HCT116 (cell line): ENCODE measurements around the gene RNF215. TPM values are rescaled to one million over a fixed set of nuclear protein-coding genes. Genes with fewer than 3 reads are reported as not detected.
A peak's percentile ranks its signal among the peaks of the same experiment; 100 is the strongest.

Source experiments
- ATAC-seq: fragments of 200-7000 bp; cut with Tn5 transposase; 2 replicates; pipeline ENCODE4 v1.9.1; 2020; ENCODE audit warnings: mild to moderate bottlenecking, moderate library complexity
- BruUV-seq: library from RNA; stranded (reverse); fragments of 400-500 nt; replicated peaks from 2 replicates; lab custom pipeline; 2021; lab: Mats Ljungman, UMichigan
- CTCF ChIA-PET: fragments of 300-600 bp; sonication (Branson Sonifier 250); formaldehyde crosslinking; loops from one replicate; lab custom pipeline; 2021; ENCODE audit warnings: antibody characterized with exemption; lab: Charles Lee
- POLR2A ChIA-PET: fragments of 300-600, 350-600 bp; sonication (Branson Sonifier 250); formaldehyde crosslinking; loops from one replicate; lab custom pipeline; 2021; ENCODE audit warnings: antibody characterized with exemption; lab: Charles Lee
- RAD21 ChIA-PET, 2 experiments: fragments of 300-600 bp; sonication (Branson Sonifier 250); formaldehyde crosslinking; loops; one replicate each; lab custom pipeline; 2023; ENCODE audit warnings: low total read pairs in 2 of 2; ENCODE audit not compliant: uncharacterized antibody in 2 of 2, unreplicated experiment in 2 of 2, low non-redundant PET in 1 of 2; lab: Charles Lee
- DNase-seq: peaks from one replicate; pipeline ENCODE4 v3.0.0-alpha.2; 2010; ENCODE audit warnings: low read depth, low spot score
- H2AFZ ChIP-seq: fragments of 200-600 bp; shearing (Covaris generic), sonication (generic); 2 replicates; pipeline ENCODE4 v1.6.1; 2017; ENCODE audit warnings: low read depth, mixed run types, mixed read lengths, antibody characterized with exemption, low read length; ENCODE audit not compliant: poor library complexity, severe bottlenecking
- H3K27ac ChIP-seq: 2 replicates; pipeline ENCODE4 v1.5.1; 2012; ENCODE audit warnings: low read depth, low read length
- H3K27me3 ChIP-seq: fragments of 200-600 bp; sonication (generic); 2 replicates; pipeline ENCODE4 v1.6.1; 2016; ENCODE audit warnings: mixed run types, low read length, mixed read lengths; ENCODE audit not compliant: insufficient read depth
- H3K36me3 ChIP-seq, 2 experiments: fragments of 200-500 bp in 1 of 2; fragments of 200-600 bp in 1 of 2; sonication (Bioruptor generic) in 1 of 2; sonication (generic) in 1 of 2; 2 replicates each; pipeline versions ENCODE4 v1.5.1 to v1.6.1; 2014 to 2016; ENCODE audit warnings: low read length in 2 of 2, inconsistent platforms in 1 of 2, mixed read lengths in 1 of 2, mixed run types in 1 of 2; ENCODE audit not compliant: insufficient read depth in 2 of 2, control insufficient read depth in 1 of 2
- H3K4me1 ChIP-seq, 2 experiments: fragments of 200-600 bp in 1 of 2; sonication (generic) in 1 of 2; 2 replicates each; pipeline versions ENCODE4 v1.5.1 to v1.6.1; 2012 to 2017; ENCODE audit warnings: low read length in 2 of 2, inconsistent platforms in 1 of 2, mild to moderate bottlenecking in 1 of 2, mixed read lengths in 1 of 2, mixed run types in 1 of 2, moderate library complexity in 1 of 2; ENCODE audit not compliant: insufficient read depth in 2 of 2, control insufficient read depth in 1 of 2
- H3K4me2 ChIP-seq: fragments of 200-600 bp; sonication (generic); 2 replicates; pipeline ENCODE4 v1.6.1; 2017; ENCODE audit warnings: mixed run types, low read length, mixed read lengths
- H3K4me3 ChIP-seq, 2 experiments: fragments of 200-600 bp in 1 of 2; sonication (generic) in 1 of 2; replicated peaks in 1 of 2; 2 replicates each; pipeline ENCODE4 v1.5.1; 2011 to 2016; ENCODE audit warnings: low read length in 2 of 2, control low read depth in 1 of 2, low read depth in 1 of 2, mild to moderate bottlenecking in 1 of 2, mixed read lengths in 1 of 2, mixed run types in 1 of 2
- H3K79me2 ChIP-seq: fragments of 200-600 bp; sonication (generic); 2 replicates; pipeline ENCODE4 v1.6.1; 2017; ENCODE audit warnings: mild to moderate bottlenecking, mixed run types, low read length, moderate library complexity, mixed read lengths; ENCODE audit not compliant: insufficient read depth
- H3K9ac ChIP-seq: fragments of 200-600 bp; sonication (generic); 2 replicates; pipeline ENCODE4 v1.6.1; 2016; ENCODE audit warnings: low read length, mixed read lengths
- H3K9me2 ChIP-seq: fragments of 200-600 bp; sonication (generic), shearing (Covaris generic); 2 replicates; pipeline ENCODE4 v1.6.1; 2017; ENCODE audit warnings: mixed run types, mild to moderate bottlenecking, moderate library complexity; ENCODE audit not compliant: insufficient read depth
- H3K9me3 ChIP-seq, 2 experiments: fragments of 200-500 bp in 1 of 2; fragments of 200-600 bp in 1 of 2; sonication (Bioruptor generic) in 1 of 2; sonication (generic) in 1 of 2; 2 replicates each; pipeline ENCODE4 v1.6.1; 2014 to 2017; ENCODE audit warnings: low read length in 2 of 2, mixed read lengths in 2 of 2, inconsistent platforms in 1 of 2, low read depth in 1 of 2, mild to moderate bottlenecking in 1 of 2, mixed run types in 1 of 2, moderate library complexity in 1 of 2; ENCODE audit not compliant: control insufficient read depth in 1 of 2, insufficient read depth in 1 of 2
- H4K20me1 ChIP-seq: fragments of 200-600 bp; sonication (generic), shearing (Covaris generic); 2 replicates; pipeline ENCODE4 v1.6.1; 2017; ENCODE audit warnings: mixed run types, mild to moderate bottlenecking, moderate library complexity; ENCODE audit not compliant: insufficient read depth
- ELF1 ChIP-seq: IDR thresholded peaks from 2 replicates; pipeline ENCODE4 v1.6.1; 2012; ENCODE audit warnings: low read depth, borderline replicate concordance
- POLR2AphosphoS5 ChIP-seq: IDR thresholded peaks from 2 replicates; pipeline ENCODE4 v1.6.1; 2011; ENCODE audit warnings: mild to moderate bottlenecking, low read depth, low read length, moderate library complexity
- TCF7L2 ChIP-seq: IDR thresholded peaks from 2 replicates; pipeline ENCODE4 v1.7.0; 2011; ENCODE audit warnings: borderline replicate concordance, inconsistent platforms; ENCODE audit not compliant: insufficient read depth, insufficient read length; ENCODE audit errors: extremely low read depth
- intact Hi-C: fragments of 100-400 bp; cut with micrococcal nuclease; formaldehyde crosslinking; loops from 2 replicates; pipeline ENCODE4 v1.10.0; 2022
- total RNA-seq: library from RNA; stranded (reverse); gene quantifications from one replicate; pipeline ENCODE4 v1.2.1, GENCODE V29; 2021; ENCODE audit not compliant: unreplicated experiment
- TF ChIP-seq, protein P1 (sequence below): IDR thresholded peaks from 2 replicates; pipeline ENCODE4 v1.6.1; 2012; ENCODE audit warnings: low read depth

The RNF215 gene
- total RNA-seq, 1 experiment from 2014 or later = 20.2 TPM

DNA sequence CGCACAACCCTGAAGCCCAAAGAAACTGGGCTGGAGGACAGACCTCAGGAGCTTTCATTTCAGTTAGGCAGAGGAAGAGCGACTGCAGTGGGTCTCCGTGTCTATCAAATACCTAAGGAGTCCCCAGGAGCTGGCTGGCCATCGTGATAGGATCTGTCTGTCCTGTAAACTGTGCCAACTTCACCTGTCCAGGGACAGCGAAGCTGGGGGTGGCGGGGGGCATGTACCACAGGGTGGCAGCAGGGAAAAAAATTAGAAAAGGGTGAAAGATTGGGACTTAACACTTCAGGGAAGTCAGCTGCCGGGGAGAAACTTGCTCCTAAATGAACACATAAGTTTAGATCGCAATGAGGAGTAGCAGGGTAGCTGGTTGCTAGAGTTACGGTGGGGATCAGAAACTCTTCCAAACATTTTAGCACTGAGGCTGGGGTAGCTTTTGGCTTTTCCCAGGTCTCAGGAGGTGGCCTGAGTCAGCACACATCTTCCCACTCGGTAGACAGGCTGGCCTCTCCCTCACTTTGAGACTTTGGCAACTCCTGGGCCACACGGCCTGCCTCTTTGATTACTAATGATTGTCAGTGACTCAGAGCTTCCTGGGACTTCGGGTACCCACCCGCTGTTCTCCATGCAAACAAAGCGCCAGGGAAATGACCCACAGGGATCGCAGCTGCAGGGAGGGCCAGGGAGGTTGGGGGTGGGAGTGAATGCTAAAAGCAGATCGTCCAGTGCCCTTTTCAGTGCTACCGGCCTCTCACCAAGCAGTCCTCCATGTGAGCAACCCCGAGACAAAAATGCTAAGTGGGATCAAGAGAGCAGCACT lies 35.5 kb upstream of the RNF215 start:
- TF ChIP-seq POLR2AphosphoS5 (peak; percentile 11; the same call in 1 of the 2 replicates), ELF1 (no peak), TCF7L2 (peak; percentile 75)
- no peaks in the 10 kb centered on the region for H3K27me3 ChIP-seq
- H3K4me1 ChIP-seq = peaks cover 44 to 89% of the 10 kb centered on the region in 2 experiments
- H3K9me3 ChIP-seq = no peaks in the 10 kb centered on the region
- POLR2A ChIA-PET = interaction anchor here (1.1 to 4.6 kb wide), 9 partner anchors 9 to 134 kb away, joined by 3 to 40 read pairs (median 10); partner anchors contain the start of genes RNF215 and SEC14L2
- peak; percentile 45 for ATAC-seq
- H3K4me3 ChIP-seq = peak overlapping the region; percentile 66 to 82
- peak overlapping the region; percentile 98 for H3K27ac ChIP-seq
- peaks cover 22% of the 10 kb centered on the region; the same call in 1 of the 2 replicates for H3K79me2 ChIP-seq
- peak; percentile 89 for DNase-seq
- no peaks in the 10 kb centered on the region for H3K9me2 ChIP-seq
- H3K4me2 ChIP-seq = peak overlapping the region; percentile 93
- no peak overlapping the region for H2AFZ ChIP-seq
- H3K9ac ChIP-seq = peak overlapping the region; percentile 96
- intact Hi-C loops = loop anchor here (10.0 kb wide), 1 partner anchor 662 kb away; the partner anchor contains the start of gene SMTN
- H3K36me3 ChIP-seq = peaks cover 11 to 25% of the 10 kb centered on the region in 2 experiments; a peak in 2 of 4 replicates
- RAD21 ChIA-PET = no interaction called here
- CTCF ChIA-PET = interaction anchor here (0.8 to 2.7 kb wide), 8 partner anchors 11 to 135 kb away, joined by 3 to 12 read pairs (median 4); partner anchors contain the start of gene RNF215
- no TSS peak for BruUV-seq
- H4K20me1 ChIP-seq = no peaks in the 10 kb centered on the region

GRCh38 chr22:30421695-30422480 lies 34.7 kb upstream of the RNF215 start:
- Histone ChIP-seq H3K9ac (peak overlapping the region; percentile 96), H3K36me3 (peaks cover 16 to 25% of the 10 kb centered on the region in 2 experiments), H3K4me2 (peak overlapping the region; percentile 93), H3K4me3 (peak overlapping the region; percentile 66 to 82), H4K20me1 (no peaks in the 10 kb centered on the region), H2AFZ (no peak overlapping the region), H3K9me3 (no peaks in the 10 kb centered on the region), H3K27me3 (no peaks in the 10 kb centered on the region), H3K4me1 (peaks cover 44 to 88% of the 10 kb centered on the region in 2 experiments), H3K9me2 (no peaks in the 10 kb centered on the region), H3K27ac (peak overlapping the region; percentile 98), H3K79me2 (peaks cover 17% of the 10 kb centered on the region; the same call in 1 of the 2 replicates)
- ATAC-seq = no peak
- POLR2A ChIA-PET = interaction anchor here (1.1 to 4.6 kb wide), 5 partner anchors 9 to 30 kb away, joined by 3 to 40 read pairs (median 13); partner anchors contain the start of gene SEC14L2
- RAD21 ChIA-PET = no interaction called here
- CTCF ChIA-PET = interaction anchor here (1.6 to 1.7 kb wide), 2 partner anchors 33 to 134 kb away, joined by 3 to 6 read pairs; no protein-coding TSS in a partner anchor
- peak; percentile 2; the same call in 1 of the 2 replicates for TF ChIP-seq POLR2AphosphoS5
- TF ChIP-seq, protein P1, sequence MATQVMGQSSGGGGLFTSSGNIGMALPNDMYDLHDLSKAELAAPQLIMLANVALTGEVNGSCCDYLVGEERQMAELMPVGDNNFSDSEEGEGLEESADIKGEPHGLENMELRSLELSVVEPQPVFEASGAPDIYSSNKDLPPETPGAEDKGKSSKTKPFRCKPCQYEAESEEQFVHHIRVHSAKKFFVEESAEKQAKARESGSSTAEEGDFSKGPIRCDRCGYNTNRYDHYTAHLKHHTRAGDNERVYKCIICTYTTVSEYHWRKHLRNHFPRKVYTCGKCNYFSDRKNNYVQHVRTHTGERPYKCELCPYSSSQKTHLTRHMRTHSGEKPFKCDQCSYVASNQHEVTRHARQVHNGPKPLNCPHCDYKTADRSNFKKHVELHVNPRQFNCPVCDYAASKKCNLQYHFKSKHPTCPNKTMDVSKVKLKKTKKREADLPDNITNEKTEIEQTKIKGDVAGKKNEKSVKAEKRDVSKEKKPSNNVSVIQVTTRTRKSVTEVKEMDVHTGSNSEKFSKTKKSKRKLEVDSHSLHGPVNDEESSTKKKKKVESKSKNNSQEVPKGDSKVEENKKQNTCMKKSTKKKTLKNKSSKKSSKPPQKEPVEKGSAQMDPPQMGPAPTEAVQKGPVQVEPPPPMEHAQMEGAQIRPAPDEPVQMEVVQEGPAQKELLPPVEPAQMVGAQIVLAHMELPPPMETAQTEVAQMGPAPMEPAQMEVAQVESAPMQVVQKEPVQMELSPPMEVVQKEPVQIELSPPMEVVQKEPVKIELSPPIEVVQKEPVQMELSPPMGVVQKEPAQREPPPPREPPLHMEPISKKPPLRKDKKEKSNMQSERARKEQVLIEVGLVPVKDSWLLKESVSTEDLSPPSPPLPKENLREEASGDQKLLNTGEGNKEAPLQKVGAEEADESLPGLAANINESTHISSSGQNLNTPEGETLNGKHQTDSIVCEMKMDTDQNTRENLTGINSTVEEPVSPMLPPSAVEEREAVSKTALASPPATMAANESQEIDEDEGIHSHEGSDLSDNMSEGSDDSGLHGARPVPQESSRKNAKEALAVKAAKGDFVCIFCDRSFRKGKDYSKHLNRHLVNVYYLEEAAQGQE = no peak
- intact Hi-C loops = loop anchor here (10.0 kb wide), 1 partner anchor 663 kb away; the partner anchor contains the start of gene SMTN
- no peak for DNase-seq
- BruUV-seq = no TSS peak
